B cell (primary cell): ENCODE measurements around the gene FAM114A2. TPM values are rescaled to one million over a fixed set of nuclear protein-coding genes. Genes with fewer than 3 reads are reported as not detected.
A peak's percentile ranks its signal among the peaks of the same experiment; 100 is the strongest.

Experiments
- ATAC-seq: fragments of 200-7000 bp; cut with Tn5 transposase; one replicate; pipeline ENCODE4 v1.10.0; 2021; ENCODE audit warnings: low read depth, mild to moderate bottlenecking, moderate number of reproducible peaks, moderate library complexity
- CTCF ChIA-PET: fragments of 350-600 bp; sonication (Branson Sonifier 250); formaldehyde crosslinking; loops from one replicate; lab custom pipeline; 2021; ENCODE audit warnings: antibody characterized with exemption, inconsistent platforms; lab: Charles Lee
- POLR2A ChIA-PET: fragments of 350-600 bp; sonication (Branson Sonifier 250); formaldehyde crosslinking; loops from one replicate; lab custom pipeline; 2021; ENCODE audit warnings: antibody characterized with exemption; lab: Charles Lee
- DNase-seq: peaks from one replicate; pipeline ENCODE4 v3.0.0; 2013
- H2AFZ ChIP-seq: 2 replicates; pipeline ENCODE4 v1.6.1; 2012; ENCODE audit warnings: mild to moderate bottlenecking, low read depth, low read length; ENCODE audit not compliant: insufficient read depth, poor library complexity, severe bottlenecking
- H3K27ac ChIP-seq, 2 donors: 1 replicate in 1 of 2; 2 replicates in 1 of 2; pipeline ENCODE4 v1.5.1; 2012 to 2013; ENCODE audit warnings: low read length in 2 of 2, mild to moderate bottlenecking in 2 of 2, moderate library complexity in 1 of 2
- H3K27me3 ChIP-seq, 4 experiments: fragments of 200-600 bp in 1 of 4; sonication (generic) in 1 of 4; replicated peaks in 1 of 4; 1 replicate in 2 of 4; 2 replicates in 2 of 4; pipeline versions ENCODE4 v1.6.1 to v1.7.0; 2013 to 2016; ENCODE audit warnings: low read length in 3 of 4, mild to moderate bottlenecking in 2 of 4, mixed read lengths in 1 of 4, moderate library complexity in 1 of 4; ENCODE audit not compliant: insufficient read depth in 4 of 4, control insufficient read depth in 3 of 4; ENCODE audit errors: control extremely low read depth in 1 of 4
- H3K36me3 ChIP-seq, 2 experiments: replicated peaks in 1 of 2; 1 replicate in 1 of 2; 2 replicates in 1 of 2; pipeline versions ENCODE4 v1.6.1 to v1.7.1; 2013; ENCODE audit warnings: low read length in 1 of 2; ENCODE audit not compliant: insufficient read depth in 2 of 2, control insufficient read depth in 1 of 2; ENCODE audit errors: control extremely low read depth in 1 of 2, extremely low read depth in 1 of 2
- H3K4me1 ChIP-seq, 2 donors: fragments of 200-600 bp in 1 of 2; sonication (generic) in 1 of 2; 1 replicate in 1 of 2; 2 replicates in 1 of 2; pipeline versions ENCODE4 v1.5.1 to v1.6.1; 2013 to 2017; ENCODE audit warnings: low read length in 2 of 2; ENCODE audit not compliant: control insufficient read depth in 2 of 2, insufficient read depth in 2 of 2
- H3K4me2 ChIP-seq: replicated peaks from 2 replicates; pipeline ENCODE3; 2012; ENCODE audit warnings: mild to moderate bottlenecking, low read depth, low read length; ENCODE audit not compliant: poor library complexity, severe bottlenecking
- H3K4me3 ChIP-seq, 5 experiments: fragments of 200-600 bp in 1 of 5; sonication (generic) in 1 of 5; 1 replicate in 3 of 5; 2 replicates in 2 of 5; pipeline versions ENCODE4 v1.5.1 to v1.7.0; 2011 to 2016; ENCODE audit warnings: low read length in 4 of 5, mild to moderate bottlenecking in 4 of 5, low read depth in 2 of 5, control low read depth in 1 of 5, moderate library complexity in 1 of 5; ENCODE audit not compliant: insufficient read depth in 1 of 5; ENCODE audit errors: control extremely low read depth in 1 of 5, extremely low read depth in 1 of 5
- H3K79me2 ChIP-seq: fragments of 200-600 bp; sonication (generic); one replicate; pipeline ENCODE4 v1.6.0; 2016; ENCODE audit warnings: low read length; ENCODE audit not compliant: control insufficient read depth, insufficient read depth
- H3K9ac ChIP-seq: fragments of 200-600 bp; sonication (generic); 2 replicates; pipeline ENCODE4 v1.6.1; 2017; ENCODE audit warnings: mild to moderate bottlenecking, low read length, moderate library complexity
- H3K9me3 ChIP-seq, 3 donors: one replicate each; pipeline versions ENCODE4 v1.6.1 to v1.7.1; 2013; ENCODE audit warnings: low read length in 2 of 3; ENCODE audit not compliant: control insufficient read depth in 2 of 3, insufficient read depth in 1 of 3; ENCODE audit errors: control extremely low read depth in 1 of 3
- H4K20me1 ChIP-seq: 2 replicates; pipeline ENCODE4 v1.6.0; 2012; ENCODE audit warnings: mild to moderate bottlenecking, low read length; ENCODE audit not compliant: insufficient read depth, control insufficient read depth, poor library complexity, severe bottlenecking
- H3K27ac Mint-ChIP-seq: one replicate; pipeline ENCODE4 v1.8.0; 2021; ENCODE audit warnings: mixed read lengths
- H3K27me3 Mint-ChIP-seq: one replicate; pipeline ENCODE4 v1.8.0; 2021; ENCODE audit warnings: mixed read lengths
- H3K4me1 Mint-ChIP-seq: one replicate; pipeline ENCODE4 v1.8.0; 2021; ENCODE audit warnings: mixed read lengths
- H3K4me3 Mint-ChIP-seq: one replicate; pipeline ENCODE4 v1.8.0; 2021; ENCODE audit warnings: mixed read lengths
- H3K9me3 Mint-ChIP-seq: one replicate; pipeline ENCODE4 v1.8.0; 2022; ENCODE audit warnings: mixed read lengths; ENCODE audit not compliant: insufficient read depth
- CTCF ChIP-seq: fragments of 200-600 bp; IDR thresholded peaks from one replicate; pipeline ENCODE4 v1.8.0; 2022; ENCODE audit warnings: antibody characterized with exemption, mild to moderate bottlenecking
- EZH2 ChIP-seq: IDR thresholded peaks from 2 replicates; pipeline ENCODE4 v1.6.1; 2012; ENCODE audit warnings: borderline replicate concordance, low read depth, mild to moderate bottlenecking, moderate library complexity, low read length; ENCODE audit not compliant: insufficient read depth, poor library complexity, severe bottlenecking
- WGBS: methylation state at CpG from one replicate; pipeline ENCODE4 v1.1.5; 2013; ENCODE audit warnings: missing lambda C conversion rate; ENCODE audit not compliant: insufficient coverage; 5-methylcytosine and 5-hydroxymethylcytosine counted together
- intact Hi-C: fragments of 100-400 bp; cut with micrococcal nuclease; formaldehyde crosslinking; loops from one replicate; pipeline ENCODE4 v1.10.0; 2022
- polyA plus RNA-seq: library from polyadenylated mRNA; depleted of rRNA; stranded (reverse); fragments of >200 nt; gene quantifications from 2 replicates; pipeline ENCODE4 v1.2.3, GENCODE V29; 2012
- total RNA-seq, 2 donors: library from RNA; stranded (reverse); fragments of 120-200 nt in 1 of 2; gene quantifications; 1 replicate in 1 of 2; 2 replicates in 1 of 2; pipeline versions ENCODE4 v1.2.3 to v1.2.4, GENCODE V29; 2013 to 2022

The FAM114A2 gene
- total and polyA plus RNA-seq, 2 donors (not counting 1 experiment from before 2014, with no cell fraction given) = 6.0 to 34.2 TPM

GRCh38 chr5:154039458-154039829, 734 bp upstream of the FAM114A2 start:
- Histone ChIP-seq H3K4me1 (peaks cover 13 to 16% of the 10 kb centered on the region in 2 donors), H3K36me3 (peaks cover 0 to 3% of the 10 kb centered on the region in 2 experiments), H3K4me2 (peak overlapping the region; percentile 92), H3K27ac (peak overlapping the region in 1 of 2 donors; percentile 88), H3K79me2 (peaks cover 25% of the 10 kb centered on the region), H3K9ac (peak overlapping the region; percentile 90), H4K20me1 (no peaks in the 10 kb centered on the region), H3K27me3 (no peaks in the 10 kb centered on the region), H2AFZ (peak overlapping the region; percentile 91), H3K4me3 (peak overlapping the region; percentile 77 to 94 (median 86)), H3K9me3 (no peaks in the 10 kb centered on the region)
- ATAC-seq = no peak
- ChIA-PET POLR2A (interaction anchor here (1.0 to 1.8 kb wide), 3 partner anchors 150 to 819 kb away, joined by 3 to 9 read pairs (median 3); partner anchors contain the start of genes CNOT8 and GALNT10), CTCF (interaction anchor here (1.1 to 2.0 kb wide), 3 partner anchors 10 to 152 kb away, joined by 3 to 5 read pairs (median 3); partner anchors contain the start of gene GALNT10)
- no CpG with 5 or more reads among the region's 1 CpG for WGBS
- peaks cover 51% of the 10 kb centered on the region for H3K4me1 Mint-ChIP-seq
- H3K27me3 Mint-ChIP-seq = no peaks in the 10 kb centered on the region
- peak overlapping the region; percentile 99 for H3K4me3 Mint-ChIP-seq
- peak overlapping the region; percentile 99 for H3K27ac Mint-ChIP-seq
- TF ChIP-seq EZH2 (no peak), CTCF (no peak)
- intact Hi-C loops = loop anchor here (5.0 to 10.0 kb wide), 2 partner anchors 718 to 895 kb away; partner anchors contain the start of genes GEMIN5 and LARP1
- DNase-seq = no peak
- no peaks in the 10 kb centered on the region for H3K9me3 Mint-ChIP-seq

- peaks cover 25% of the 10 kb centered on the region for H3K79me2 ChIP-seq
- H4K20me1 ChIP-seq = no peaks in the 10 kb centered on the region
- intact Hi-C loops = loop anchor here (1.0 to 10.0 kb wide), 4 partner anchors 152 to 897 kb away; partner anchors contain the start of genes GALNT10, GEMIN5, LARP1 and SAP30L
- H3K9me3 ChIP-seq = no peaks in the 10 kb centered on the region
- ChIA-PET POLR2A (interaction anchor here (0.7 to 1.8 kb wide), 6 partner anchors 11 to 900 kb away, joined by 3 to 9 read pairs (median 3); partner anchors contain the start of genes CNOT8, GALNT10 and GEMIN5), CTCF (interaction anchor here (0.8 to 2.0 kb wide), 3 partner anchors 11 to 1517 kb away, joined by 3 to 5 read pairs (median 3); partner anchors contain the start of gene GALNT10)
- DNase-seq = no peak
- peak overlapping the region; percentile 91 for H2AFZ ChIP-seq
- TF ChIP-seq EZH2 (no peak), CTCF (no peak)
- H3K9ac ChIP-seq = peak overlapping the region; percentile 90
- no peaks in the 10 kb centered on the region for H3K27me3 ChIP-seq
- H3K4me3 ChIP-seq = peak overlapping the region; percentile 77 to 94 (median 86)
- under 1% methylated on average over 19 of the region's 22 CpGs for WGBS
- H3K36me3 ChIP-seq = peaks cover 0 to 3% of the 10 kb centered on the region in 2 experiments
- peak overlapping the region; percentile 92 for H3K4me2 ChIP-seq
- peaks cover 13 to 16% of the 10 kb centered on the region in 2 donors for H3K4me1 ChIP-seq
- no peaks in the 10 kb centered on the region for H3K9me3 Mint-ChIP-seq
- H3K27me3 Mint-ChIP-seq = no peaks in the 10 kb centered on the region
- ATAC-seq = peak; percentile 41
- peak overlapping the region; percentile 99 for H3K4me3 Mint-ChIP-seq
- H3K27ac Mint-ChIP-seq = peak overlapping the region; percentile 99
- peaks cover 45% of the 10 kb centered on the region for H3K4me1 Mint-ChIP-seq
- peak overlapping the region; percentile 88 to 90 for H3K27ac ChIP-seq
Measured at GRCh38 chr5:154038261-154038706, 426 bp downstream of the FAM114A2 start.
